HG03521 (cell line): Measurements from ENCODE around the gene LSAMP.
A peak's percentile ranks its signal among the peaks of the same experiment; 100 is the strongest.
"Not testable (repeated sequence)": the region's sequence is repeated elsewhere in the genome, so short reads cannot be mapped to it uniquely, and the experiment has no call there.

Experiments
- ATAC-seq: cut with Tn5 transposase; IDR thresholded peaks from one replicate; pipeline ENCODE4 v1.9.1; 2021; ENCODE audit warnings: mild to moderate bottlenecking, moderate library complexity; ENCODE audit not compliant: unreplicated experiment

The LSAMP gene

DNA sequence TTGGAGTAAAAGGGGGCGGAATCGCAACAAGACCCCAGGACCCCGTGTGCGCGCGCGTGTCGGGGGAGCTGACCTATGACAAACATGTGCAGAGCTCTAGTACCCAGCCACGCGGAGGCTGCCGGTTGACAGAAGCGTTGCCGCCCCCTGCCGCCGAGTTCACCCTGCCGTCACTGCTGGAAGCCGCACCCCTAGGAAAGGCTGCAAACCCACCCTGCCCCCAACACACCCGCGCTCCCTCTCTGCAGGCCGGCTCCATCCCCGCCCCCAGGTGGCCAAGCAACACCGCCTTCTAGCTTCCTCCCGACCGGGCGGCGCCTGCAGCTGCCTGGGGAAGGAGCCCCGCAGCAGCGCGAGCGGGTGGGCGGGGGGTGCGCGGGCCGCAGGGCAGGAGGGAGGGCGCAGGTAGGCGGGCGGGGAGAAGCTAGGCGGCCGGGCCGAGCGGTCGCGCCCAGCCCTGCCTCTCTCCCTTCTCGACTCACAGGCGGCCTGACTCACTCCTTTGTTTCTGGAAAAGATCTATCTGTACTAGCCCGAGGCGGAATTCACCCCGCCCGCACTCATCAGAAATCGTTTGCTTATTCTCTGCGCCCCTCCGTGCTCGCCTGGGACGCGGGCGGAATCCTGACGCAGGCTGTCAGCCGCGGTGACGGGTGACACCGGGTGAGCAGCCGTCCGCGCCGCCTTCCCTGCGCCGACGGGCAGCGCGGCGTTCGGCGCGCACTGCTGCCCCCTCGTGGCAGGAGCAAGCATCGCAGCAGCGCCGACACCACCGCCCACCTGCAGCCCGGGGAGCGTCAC lies 661.1 kb downstream of the LSAMP start:
- peak; percentile 88 for ATAC-seq

DNA sequence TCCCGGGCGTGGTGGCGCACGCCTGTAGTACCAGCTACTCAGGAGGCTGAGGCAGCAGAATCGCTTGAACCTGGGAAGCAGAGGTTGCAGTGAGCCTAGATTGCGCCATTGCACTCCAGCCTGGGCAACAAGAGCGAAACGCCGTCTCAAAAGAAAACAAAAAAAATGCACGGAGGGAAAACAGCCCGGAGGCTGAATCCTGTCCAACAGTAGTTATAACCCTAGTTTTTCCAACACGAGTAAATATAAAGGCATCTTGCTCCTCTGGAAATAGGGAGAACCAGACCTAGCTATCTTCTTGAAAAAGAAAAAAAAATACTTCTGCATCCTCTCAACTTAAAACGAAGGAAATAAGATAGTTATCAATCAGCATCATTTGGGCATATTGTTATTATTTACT lies 661.9 kb downstream of the LSAMP start:
- ATAC-seq: not testable (repeated sequence)

GRCh38 chr3:115779011-115779410 lies 666.3 kb downstream of the LSAMP start:
- ATAC-seq: no peak

GRCh38 chr3:115772951-115773350 lies 672.3 kb downstream of the LSAMP start:
- no peak for ATAC-seq

DNA sequence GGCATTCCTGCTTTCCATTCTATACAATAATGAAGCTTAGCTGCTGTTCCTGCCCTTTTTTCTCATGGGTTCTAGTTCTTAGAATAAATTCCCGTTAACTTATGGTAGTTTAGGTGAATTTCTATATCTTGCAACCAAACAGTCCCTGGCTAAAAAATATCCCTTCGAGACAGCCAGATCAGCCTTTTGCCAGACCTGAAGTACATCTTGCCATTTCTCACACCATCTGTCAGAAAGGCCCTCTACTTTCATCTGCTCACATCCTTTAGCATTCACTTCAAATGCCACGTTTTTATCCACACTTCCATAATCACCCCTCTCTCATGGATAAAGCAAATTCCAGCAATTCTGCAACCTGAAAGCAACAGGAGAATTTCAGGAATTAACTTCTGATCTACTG lies 676.6 kb downstream of the LSAMP start:
- no peak for ATAC-seq

GRCh38 chr3:115766587-115767482 lies 678.5 kb downstream of the LSAMP start:
- ATAC-seq: no peak

DNA sequence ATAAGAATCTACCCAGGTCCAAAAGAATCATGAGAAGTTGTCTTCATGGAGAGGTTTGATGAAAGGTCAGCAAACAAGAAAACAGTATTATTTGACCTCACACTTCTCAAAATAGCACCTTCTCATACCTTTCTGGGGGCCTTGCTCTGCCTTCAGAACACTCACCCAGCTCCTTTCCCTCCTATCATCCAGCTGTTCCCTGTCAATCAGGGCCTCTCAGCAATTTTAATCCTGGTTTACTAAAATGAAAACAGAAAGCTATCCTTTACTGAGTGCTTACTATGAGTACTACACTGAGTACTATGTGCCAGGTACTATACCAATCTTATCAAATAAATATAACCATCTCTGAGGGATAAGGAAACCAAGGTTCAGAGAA lies 683.4 kb downstream of the LSAMP start:
- ATAC-seq: no peak

DNA sequence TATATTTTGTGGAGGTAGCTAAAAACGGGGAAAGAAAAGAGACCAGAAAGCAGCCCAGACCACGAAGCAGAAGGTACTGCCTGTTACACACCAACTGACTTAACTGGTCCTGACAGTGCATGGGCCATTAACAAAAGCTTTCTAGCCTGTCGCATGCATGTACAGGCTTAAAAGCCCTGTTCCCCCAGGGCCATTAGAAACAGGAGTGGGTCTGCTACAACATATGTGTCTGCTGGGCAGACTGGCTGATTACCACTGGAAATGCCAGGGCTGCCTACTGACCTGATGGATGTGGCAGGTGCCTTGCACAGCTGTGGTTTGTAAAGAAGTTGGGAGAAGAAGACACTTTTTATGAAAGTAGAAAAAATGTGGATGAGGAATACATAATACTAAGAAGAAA lies 684.6 kb downstream of the LSAMP start:
- no peak for ATAC-seq

- ATAC-seq: no peak
These were observed 687.1 kb downstream of the LSAMP start for GRCh38 chr3:115758076-115758763.

GRCh38 chr3:115752978-115753377 lies 692.3 kb downstream of the LSAMP start:
- ATAC-seq: not testable (repeated sequence)
